Measurements from ENCODE around the gene PDXK. TPM values are rescaled to one million over a fixed set of nuclear protein-coding genes. Genes with fewer than 3 reads are reported as not detected.
A peak's percentile ranks its signal among the peaks of the same experiment; 100 is the strongest.

The PDXK gene
- total and polyA plus RNA-seq, 2 of the 13 experiments (the other 11 are each of a cell fraction or from before 2014, with no cell fraction given) = 114 to 184 TPM

DNA sequence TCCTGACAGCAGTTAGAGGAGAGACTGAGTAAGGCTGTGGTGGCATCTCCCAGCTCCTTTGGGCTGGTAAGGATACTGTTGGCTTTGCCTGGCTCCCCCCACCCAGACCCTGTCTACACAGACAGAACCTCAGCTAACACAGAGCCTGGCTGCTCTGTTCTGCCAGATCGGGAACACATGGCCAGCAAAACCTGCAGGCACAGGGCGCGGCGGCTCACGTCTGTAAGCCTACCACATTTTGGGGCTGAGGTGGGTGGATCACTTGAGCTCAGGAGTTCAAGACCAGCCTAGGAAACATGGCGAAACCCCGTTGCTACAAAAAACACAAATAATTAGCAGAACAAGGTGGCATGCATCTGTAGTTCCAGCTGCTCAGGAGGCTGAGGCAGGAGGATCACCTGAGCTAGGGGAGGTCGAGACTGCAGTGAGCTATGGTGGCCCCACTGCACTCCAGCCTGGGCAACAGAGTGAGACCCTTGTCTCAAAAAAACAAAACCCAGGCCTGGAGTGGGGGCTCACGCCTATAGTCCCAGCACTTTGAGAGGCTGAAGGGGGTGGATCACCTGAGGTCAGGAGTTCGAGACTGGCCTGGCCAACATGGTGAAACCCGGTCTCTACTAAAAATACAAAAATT, 50.5 kb downstream of the PDXK start (continued):
- TF ChIP-seq RNF219 (CRISPR knock-in tag; IDR thresholded peaks at IDR 0.05) (no peak), ZNF276 (CRISPR knock-in tag; IDR thresholded peaks at IDR 0.05; ENCODE audit: low read depth) (no peak), POLR2A (IDR thresholded peaks at IDR 0.05; ENCODE audit: insufficient read depth in 1 of 2, low read depth in 2 of 2, low read length in 2 of 2) (no peak), RFX1 (IDR thresholded peaks at IDR 0.05) (no peak), IKZF1 (IDR thresholded peaks at IDR 0.05) (no peak)

- intact Hi-C loops (cut with micrococcal nuclease; ENCODE audit: unreplicated experiment) (loop anchor here (10.0 kb wide), 1 partner anchor 65 kb away; no protein-coding TSS in a partner anchor), in situ Hi-C loops (cut with HindIII; ENCODE audit: extremely low pct_ligation_motif_present, low pct_unique_long_range_greater_than_20kb) (no loop called here)
- no peak overlapping the region for H3K9ac ChIP-seq (ENCODE audit: insufficient read depth, low read depth, low read length)
- peaks cover 47% of the 10 kb centered on the region for H3K4me1 ChIP-seq (ENCODE audit: insufficient read depth, low read length)
- no peaks in the 10 kb centered on the region for H3K27me3 ChIP-seq (ENCODE audit: control insufficient read depth in 1 of 2, insufficient read depth in 2 of 2, low read length in 2 of 2)
- no peaks in the 10 kb centered on the region for H4K20me1 ChIP-seq (ENCODE audit: insufficient read depth, low read length)
- peaks cover 4% of the 10 kb centered on the region for H3K79me2 ChIP-seq (ENCODE audit: insufficient read depth, low read length)
- no TSS peak for BruUV-seq (replicated peaks)
- no peak overlapping the region for H3K27ac ChIP-seq (ENCODE audit: extremely low read length, insufficient read depth, low read length)
- H2AFZ ChIP-seq (ENCODE audit: low read length) = no peak overlapping the region
- CTCF ChIA-PET (ENCODE audit: low intra/inter-chr PET ratio, low total read pairs) = no interaction called here
- ATAC-seq (no peak), FAIRE-seq (no peak), DNase-seq (ENCODE audit: low spot score) (no peak)
- H3K9me3 ChIP-seq (ENCODE audit: low read length) = no peaks in the 10 kb centered on the region
- WGBS (ENCODE audit: low lambda C conversion rate) = 64% methylated on average over 11 of the region's 21 CpGs
- TF ChIP-seq, protein P1, sequence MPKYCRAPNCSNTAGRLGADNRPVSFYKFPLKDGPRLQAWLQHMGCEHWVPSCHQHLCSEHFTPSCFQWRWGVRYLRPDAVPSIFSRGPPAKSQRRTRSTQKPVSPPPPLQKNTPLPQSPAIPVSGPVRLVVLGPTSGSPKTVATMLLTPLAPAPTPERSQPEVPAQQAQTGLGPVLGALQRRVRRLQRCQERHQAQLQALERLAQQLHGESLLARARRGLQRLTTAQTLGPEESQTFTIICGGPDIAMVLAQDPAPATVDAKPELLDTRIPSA (CRISPR knock-in tag; IDR thresholded peaks at IDR 0.05; ENCODE audit: borderline replicate concordance) = 0 out of 2 replicates have a peak, but pooled peaks have one; percentile 29
- TF ChIP-seq TBL1XR1 (IDR thresholded peaks at IDR 0.05; ENCODE audit: borderline replicate concordance, low read length, partially characterized antibody) = no peak
- no peak overlapping the region for H3K4me3 ChIP-seq (replicated peaks in 1 of 3; ENCODE audit: insufficient read depth in 1 of 3, low read depth in 2 of 3, low read length in 3 of 3)
- POLR2A ChIA-PET = no interaction called here
- peak overlapping the region; percentile 12; the same call in 1 of the 2 replicates for H3K4me2 ChIP-seq (ENCODE audit: low read depth, low read length)
- H3K36me3 ChIP-seq (replicated peaks in 1 of 2; ENCODE audit: control insufficient read depth in 1 of 2, insufficient read depth in 2 of 2, low read length in 2 of 2) = peaks cover 3 to 13% of the 10 kb centered on the region in 2 experiments; a peak in 3 of 5 replicates
Observed at GRCh38 chr21:43770066-43770655, 51.2 kb downstream of the PDXK start.

Measured in HepG2 (cell line).